ENCODE results near the gene CCER1.

DNA sequence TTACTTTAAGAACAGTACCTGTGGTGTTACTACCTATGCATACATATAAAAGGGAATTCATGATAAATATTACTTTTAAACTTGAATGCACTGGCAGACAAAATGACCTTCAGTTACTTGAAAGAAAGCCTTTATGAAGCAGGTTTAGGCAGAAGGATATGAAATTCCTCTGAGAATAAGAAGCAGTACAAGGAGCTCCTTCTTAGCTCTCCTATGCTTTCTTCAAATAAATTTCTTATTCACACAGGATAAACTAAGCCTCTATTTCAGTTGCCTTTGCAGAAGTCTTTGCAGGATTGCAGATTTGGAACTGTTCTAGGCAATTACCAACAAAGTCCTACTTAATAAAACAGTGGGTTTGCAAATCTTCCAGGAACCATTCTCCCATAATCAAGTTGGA lies 48.8 kb upstream of the CCER1 start:
- TF ChIP-seq, protein P1, sequence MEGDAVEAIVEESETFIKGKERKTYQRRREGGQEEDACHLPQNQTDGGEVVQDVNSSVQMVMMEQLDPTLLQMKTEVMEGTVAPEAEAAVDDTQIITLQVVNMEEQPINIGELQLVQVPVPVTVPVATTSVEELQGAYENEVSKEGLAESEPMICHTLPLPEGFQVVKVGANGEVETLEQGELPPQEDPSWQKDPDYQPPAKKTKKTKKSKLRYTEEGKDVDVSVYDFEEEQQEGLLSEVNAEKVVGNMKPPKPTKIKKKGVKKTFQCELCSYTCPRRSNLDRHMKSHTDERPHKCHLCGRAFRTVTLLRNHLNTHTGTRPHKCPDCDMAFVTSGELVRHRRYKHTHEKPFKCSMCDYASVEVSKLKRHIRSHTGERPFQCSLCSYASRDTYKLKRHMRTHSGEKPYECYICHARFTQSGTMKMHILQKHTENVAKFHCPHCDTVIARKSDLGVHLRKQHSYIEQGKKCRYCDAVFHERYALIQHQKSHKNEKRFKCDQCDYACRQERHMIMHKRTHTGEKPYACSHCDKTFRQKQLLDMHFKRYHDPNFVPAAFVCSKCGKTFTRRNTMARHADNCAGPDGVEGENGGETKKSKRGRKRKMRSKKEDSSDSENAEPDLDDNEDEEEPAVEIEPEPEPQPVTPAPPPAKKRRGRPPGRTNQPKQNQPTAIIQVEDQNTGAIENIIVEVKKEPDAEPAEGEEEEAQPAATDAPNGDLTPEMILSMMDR (conservative IDR thresholded peaks at IDR 0.05 in 1 of 2, IDR thresholded peaks at IDR 0.05 in 1 of 2; ENCODE audit: low read depth in 1 of 2, low read length in 2 of 2), result no peak
- TF ChIP-seq EZH2 (IDR thresholded peaks at IDR 0.05; ENCODE audit: low read length, missing control alignments), result no peak

Data from fibroblast of lung (primary cell).